Measurements from ENCODE around the gene RASSF1.

Gene RASSF1

DNA sequence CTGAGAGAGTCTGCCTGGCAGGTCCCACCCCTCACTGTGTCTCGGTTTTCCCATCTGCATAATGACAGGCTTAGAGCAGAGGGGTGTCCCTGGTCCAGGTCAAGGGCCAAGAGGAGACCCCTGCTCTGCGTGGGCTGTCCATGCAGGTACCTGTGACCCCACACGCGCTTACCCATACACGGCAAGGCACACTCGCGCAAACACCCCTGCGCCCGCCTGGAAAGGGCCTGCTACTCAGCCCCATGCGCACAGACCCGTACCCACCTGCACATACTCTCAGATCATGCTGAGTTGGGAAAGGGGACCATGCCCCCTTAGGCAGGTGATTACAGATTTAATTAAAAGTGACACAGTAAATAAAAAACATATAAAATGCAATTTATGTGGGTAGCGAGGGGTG is 42.1 kb upstream of the RASSF1 start:
- TF ChIP-seq, protein P1, sequence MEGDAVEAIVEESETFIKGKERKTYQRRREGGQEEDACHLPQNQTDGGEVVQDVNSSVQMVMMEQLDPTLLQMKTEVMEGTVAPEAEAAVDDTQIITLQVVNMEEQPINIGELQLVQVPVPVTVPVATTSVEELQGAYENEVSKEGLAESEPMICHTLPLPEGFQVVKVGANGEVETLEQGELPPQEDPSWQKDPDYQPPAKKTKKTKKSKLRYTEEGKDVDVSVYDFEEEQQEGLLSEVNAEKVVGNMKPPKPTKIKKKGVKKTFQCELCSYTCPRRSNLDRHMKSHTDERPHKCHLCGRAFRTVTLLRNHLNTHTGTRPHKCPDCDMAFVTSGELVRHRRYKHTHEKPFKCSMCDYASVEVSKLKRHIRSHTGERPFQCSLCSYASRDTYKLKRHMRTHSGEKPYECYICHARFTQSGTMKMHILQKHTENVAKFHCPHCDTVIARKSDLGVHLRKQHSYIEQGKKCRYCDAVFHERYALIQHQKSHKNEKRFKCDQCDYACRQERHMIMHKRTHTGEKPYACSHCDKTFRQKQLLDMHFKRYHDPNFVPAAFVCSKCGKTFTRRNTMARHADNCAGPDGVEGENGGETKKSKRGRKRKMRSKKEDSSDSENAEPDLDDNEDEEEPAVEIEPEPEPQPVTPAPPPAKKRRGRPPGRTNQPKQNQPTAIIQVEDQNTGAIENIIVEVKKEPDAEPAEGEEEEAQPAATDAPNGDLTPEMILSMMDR (IDR thresholded peaks at IDR 0.05; ENCODE audit: borderline replicate concordance, control extremely low read depth, extremely low read depth, insufficient read depth, missing control alignments), result no peak
- no peak for DNase-seq (ENCODE audit: low spot score)
- in situ Hi-C loops (cut with MboI; ENCODE audit: low sequenced_read_pairs, unreplicated experiment), result no loop called here

DNA sequence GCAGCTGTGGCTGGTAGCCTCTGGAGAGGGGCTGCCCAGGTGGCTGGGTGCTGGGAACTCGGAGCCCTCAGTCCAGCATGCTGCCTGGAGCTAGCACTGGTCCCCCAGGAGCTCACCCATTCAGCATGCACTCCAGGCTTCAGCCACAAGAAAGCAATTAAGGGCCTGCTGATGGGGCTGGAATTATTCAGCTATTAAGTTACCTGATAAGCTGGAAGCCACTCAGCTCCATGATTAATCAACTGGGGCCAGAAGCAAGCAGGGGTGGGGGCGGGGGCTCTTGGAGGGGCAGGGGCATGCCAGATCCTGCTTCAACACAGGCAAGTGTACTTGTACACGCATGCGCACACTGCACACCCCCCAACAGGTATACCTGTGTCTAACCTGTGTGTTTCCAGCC is 40.7 kb upstream of the RASSF1 start:
- in situ Hi-C loops (cut with MboI; ENCODE audit: low sequenced_read_pairs, unreplicated experiment), result no loop called here
- TF ChIP-seq, protein P1 (IDR thresholded peaks at IDR 0.05; ENCODE audit: borderline replicate concordance, control extremely low read depth, extremely low read depth, insufficient read depth, missing control alignments), result no peak
- no peak for DNase-seq (ENCODE audit: low spot score)

DNA sequence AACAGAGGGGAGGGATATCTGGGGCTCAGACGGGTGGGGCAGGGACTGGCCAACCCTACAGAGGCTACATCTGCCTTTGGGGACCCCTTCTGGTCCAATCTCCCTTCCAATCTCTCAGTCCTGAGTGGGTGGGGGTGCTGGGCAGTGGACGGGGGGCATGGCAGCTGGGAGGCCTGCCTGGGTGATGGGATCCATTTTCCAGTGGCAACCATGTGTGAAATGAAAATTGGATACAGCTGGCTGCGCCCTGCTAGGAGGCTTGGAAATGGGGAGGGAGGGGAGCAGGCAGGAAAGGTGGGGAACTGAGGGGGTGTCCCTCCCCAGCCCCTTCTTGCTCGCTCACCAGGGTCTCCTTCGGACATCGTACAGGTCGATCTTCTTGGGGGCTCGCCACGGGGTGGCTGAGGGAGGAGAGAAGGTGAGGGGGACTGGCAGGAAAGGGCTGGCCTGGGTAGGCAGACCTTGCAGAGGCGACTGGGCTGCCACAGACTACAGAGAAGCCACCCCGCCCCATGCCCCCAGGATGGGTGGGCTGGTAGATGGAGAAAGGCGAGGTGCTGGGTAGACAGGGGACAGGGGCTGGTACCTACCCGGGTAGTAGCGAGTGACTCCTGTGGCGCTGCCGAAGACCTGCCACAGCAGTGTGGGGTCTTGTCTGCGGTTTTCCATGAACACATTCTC is 39.9 kb upstream of the RASSF1 start:
- in situ Hi-C loops (cut with MboI; ENCODE audit: low sequenced_read_pairs, unreplicated experiment), result no loop called here
- TF ChIP-seq, protein P1 (IDR thresholded peaks at IDR 0.05; ENCODE audit: borderline replicate concordance, control extremely low read depth, extremely low read depth, insufficient read depth, missing control alignments), result no peak
- no peak for DNase-seq (ENCODE audit: low spot score)

DNA sequence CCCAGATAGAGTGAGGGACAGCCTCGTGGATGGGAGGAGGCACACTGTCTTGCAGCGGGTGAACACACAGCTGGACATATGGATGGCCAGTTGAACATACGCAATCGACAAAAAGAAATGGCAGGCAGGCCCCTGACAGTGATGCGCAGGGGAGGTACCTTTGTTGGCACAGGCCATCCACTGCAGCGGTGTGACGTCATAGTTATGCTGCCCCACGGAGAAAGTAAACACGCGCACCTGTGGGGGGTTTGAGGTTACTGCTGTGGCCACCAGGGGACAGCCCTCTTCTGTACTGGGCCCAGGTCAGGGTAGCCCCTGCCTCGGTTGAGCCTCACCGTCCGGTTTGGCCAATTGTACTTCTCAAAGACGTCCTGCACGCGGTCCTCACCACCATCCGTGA is 38.1 kb upstream of the RASSF1 start:
- no peak for DNase-seq (ENCODE audit: low spot score)
- in situ Hi-C loops (cut with MboI; ENCODE audit: low sequenced_read_pairs, unreplicated experiment), result no loop called here
- TF ChIP-seq, protein P1 (IDR thresholded peaks at IDR 0.05; ENCODE audit: borderline replicate concordance, control extremely low read depth, extremely low read depth, insufficient read depth, missing control alignments), result no peak

DNA sequence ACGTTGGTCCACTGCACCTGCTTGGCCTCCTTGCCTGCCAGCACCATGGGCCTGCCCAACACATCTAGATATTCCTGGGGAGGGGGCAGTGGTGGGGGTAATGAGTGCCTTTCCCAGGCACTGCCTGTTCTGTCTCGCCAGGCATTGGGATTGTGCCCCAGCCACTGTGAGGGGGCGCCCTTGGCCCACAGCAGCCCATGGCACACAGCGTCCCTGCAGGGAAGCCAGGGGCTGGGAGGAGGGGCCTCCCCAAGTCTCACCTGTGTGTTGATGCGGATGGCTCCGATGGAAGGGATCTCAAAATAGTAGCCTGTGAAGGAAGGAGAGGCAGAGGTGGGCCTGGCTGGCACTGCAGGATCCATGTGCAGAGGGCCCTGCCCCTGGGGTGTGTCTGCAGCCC is 37.4 kb upstream of the RASSF1 start:
- TF ChIP-seq, protein P1 (IDR thresholded peaks at IDR 0.05; ENCODE audit: borderline replicate concordance, control extremely low read depth, extremely low read depth, insufficient read depth, missing control alignments), result no peak
- DNase-seq (ENCODE audit: low spot score), result no peak
- in situ Hi-C loops (cut with MboI; ENCODE audit: low sequenced_read_pairs, unreplicated experiment), result no loop called here

DNA sequence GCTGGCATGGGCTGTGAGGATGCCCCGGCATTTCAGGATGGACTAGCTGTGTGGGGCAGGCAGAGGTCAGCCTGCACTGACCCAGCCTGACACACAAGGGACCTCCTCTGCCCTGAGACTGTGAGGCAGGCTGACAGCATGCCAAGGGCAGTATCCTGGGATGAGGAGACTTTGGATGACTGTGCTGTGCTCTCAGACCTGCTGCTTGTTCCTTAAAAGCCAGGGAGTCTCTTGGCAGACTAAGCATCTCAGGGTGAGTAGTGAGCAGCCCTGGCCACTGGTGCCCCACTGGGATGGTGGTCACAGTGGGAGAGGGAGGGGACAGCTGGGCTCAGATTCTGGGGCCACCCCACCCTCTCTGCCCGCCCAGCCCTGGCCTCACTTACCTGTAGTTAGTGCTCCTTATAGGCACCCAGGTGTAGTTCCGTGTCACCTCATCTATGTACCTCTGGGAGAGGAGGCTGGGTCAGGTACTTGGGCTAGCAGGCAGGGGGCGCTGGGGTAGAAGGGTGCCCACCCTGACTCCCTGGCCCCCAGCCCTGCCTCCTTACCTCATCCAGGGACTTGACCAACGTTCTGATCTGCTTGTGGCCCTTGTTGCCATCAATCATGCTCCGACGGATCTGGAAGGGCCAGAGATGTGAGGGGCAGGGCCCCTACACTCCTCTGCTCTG is 34.8 kb upstream of the RASSF1 start:
- TF ChIP-seq, protein P1 (IDR thresholded peaks at IDR 0.05; ENCODE audit: borderline replicate concordance, control extremely low read depth, extremely low read depth, insufficient read depth, missing control alignments), result no peak
- in situ Hi-C loops (cut with MboI; ENCODE audit: low sequenced_read_pairs, unreplicated experiment), result no loop called here
- DNase-seq (ENCODE audit: low spot score), result no peak
